Measurements from ENCODE around the gene ITGB5. TPM values are rescaled to one million over a fixed set of nuclear protein-coding genes. Genes with fewer than 3 reads are reported as not detected.

The ITGB5 gene
- total and polyA plus RNA-seq, 4 donors: 21.0 to 126 (median 43.7) TPM

DNA sequence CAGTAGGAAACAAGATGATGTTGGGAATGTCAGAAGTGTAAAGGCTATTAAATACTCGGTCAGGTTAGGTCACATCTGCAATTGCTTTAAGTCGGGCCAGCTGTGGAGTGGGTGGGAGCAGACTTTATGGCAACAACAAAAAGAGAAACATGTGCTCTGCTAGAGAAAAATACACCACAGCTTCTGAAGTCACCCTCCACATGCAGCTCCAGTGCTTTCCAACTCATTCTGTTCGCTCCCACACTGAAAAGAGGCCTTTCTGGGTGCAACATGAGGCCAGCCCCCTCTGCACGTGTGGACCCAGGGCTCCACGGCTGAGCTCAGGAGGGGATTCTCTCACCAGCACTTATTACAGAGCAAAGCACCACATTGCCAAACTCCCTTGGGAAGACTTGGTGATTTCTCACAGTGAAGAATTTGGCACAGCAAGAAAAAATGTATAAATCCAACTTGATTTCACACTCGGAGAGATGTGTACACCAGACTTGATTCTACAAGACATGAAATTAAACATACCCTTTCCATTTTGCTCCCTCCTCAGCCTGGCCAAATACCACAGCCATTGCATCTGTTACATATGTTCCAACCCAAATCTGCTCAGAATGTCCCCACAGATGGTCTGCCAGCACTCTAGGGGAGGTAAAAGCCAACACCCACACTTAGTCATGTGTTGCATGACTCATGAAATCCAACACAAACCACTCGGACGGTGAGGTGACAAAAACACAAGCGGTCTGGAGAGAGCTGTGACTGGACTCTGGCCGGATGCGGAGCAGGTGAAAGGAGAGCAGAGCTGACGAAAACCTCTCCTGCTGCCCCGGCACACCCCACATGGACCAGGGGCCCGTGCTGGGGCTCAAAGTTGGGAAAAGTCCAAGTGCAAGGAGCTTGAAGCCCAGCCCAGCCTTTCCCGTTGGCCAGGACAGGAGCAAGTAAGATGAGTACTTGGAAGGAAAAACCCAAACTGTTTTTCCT is 74.6 kb downstream of the ITGB5 start:
- Histone ChIP-seq H3K4me1 (ENCODE audit: control insufficient read depth in 5 of 5, insufficient read depth in 5 of 5, low read length in 5 of 5) (peaks cover 0 to 20% (median 11%) of the 10 kb centered on the region in 5 donors), H3K27ac (ENCODE audit: low read depth in 1 of 2, low read length in 1 of 2) (peak overlapping the region; percentile 68 to 78), H3K9ac (ENCODE audit: insufficient read depth in 1 of 2, low read length in 2 of 2) (no peak overlapping the region), H3K4me3 (no peak overlapping the region), H3K27me3 (ENCODE audit: control insufficient read depth in 3 of 3, insufficient read depth in 3 of 3, low read length in 2 of 3) (no peaks in the 10 kb centered on the region), H3K9me3 (ENCODE audit: control insufficient read depth in 4 of 4, insufficient read depth in 3 of 4, low read length in 3 of 4) (no peaks in the 10 kb centered on the region), H3K36me3 (ENCODE audit: control insufficient read depth in 4 of 4, insufficient read depth in 4 of 4, low read length in 4 of 4) (peaks cover 5 to 11% (median 9%) of the 10 kb centered on the region in 4 donors)
- 65 to 76% methylated on average over 15 of the region's 15 CpGs for WGBS, 2 donors
- DNase-seq (peak; percentile 51 to 77 (median 63)), ATAC-seq (ENCODE audit: insufficient read depth, low FRiP score) (peak; percentile 55)
- TF ChIP-seq, protein P1, sequence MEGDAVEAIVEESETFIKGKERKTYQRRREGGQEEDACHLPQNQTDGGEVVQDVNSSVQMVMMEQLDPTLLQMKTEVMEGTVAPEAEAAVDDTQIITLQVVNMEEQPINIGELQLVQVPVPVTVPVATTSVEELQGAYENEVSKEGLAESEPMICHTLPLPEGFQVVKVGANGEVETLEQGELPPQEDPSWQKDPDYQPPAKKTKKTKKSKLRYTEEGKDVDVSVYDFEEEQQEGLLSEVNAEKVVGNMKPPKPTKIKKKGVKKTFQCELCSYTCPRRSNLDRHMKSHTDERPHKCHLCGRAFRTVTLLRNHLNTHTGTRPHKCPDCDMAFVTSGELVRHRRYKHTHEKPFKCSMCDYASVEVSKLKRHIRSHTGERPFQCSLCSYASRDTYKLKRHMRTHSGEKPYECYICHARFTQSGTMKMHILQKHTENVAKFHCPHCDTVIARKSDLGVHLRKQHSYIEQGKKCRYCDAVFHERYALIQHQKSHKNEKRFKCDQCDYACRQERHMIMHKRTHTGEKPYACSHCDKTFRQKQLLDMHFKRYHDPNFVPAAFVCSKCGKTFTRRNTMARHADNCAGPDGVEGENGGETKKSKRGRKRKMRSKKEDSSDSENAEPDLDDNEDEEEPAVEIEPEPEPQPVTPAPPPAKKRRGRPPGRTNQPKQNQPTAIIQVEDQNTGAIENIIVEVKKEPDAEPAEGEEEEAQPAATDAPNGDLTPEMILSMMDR (IDR thresholded peaks at IDR 0.05; ENCODE audit: control extremely low read depth, extremely low read depth): no peak

DNA sequence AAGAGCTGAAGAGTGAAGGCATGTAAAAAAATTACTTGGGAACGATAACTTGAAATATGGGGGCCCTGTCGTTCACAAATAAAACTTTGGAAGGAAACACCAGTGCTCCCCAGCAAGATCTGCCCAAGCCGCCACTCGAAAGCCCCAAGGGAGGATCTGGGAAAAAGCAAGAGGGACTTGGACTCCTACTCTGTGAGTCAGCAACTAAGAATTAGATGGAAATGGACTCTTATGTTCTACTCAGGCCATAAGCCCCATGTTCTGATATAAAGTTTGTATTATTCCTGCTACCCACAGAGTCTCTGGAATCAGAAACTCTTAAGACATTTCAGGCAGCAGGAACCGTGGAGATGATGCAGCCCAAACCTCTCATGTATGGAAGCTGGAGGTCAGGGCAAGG is 75.7 kb downstream of the ITGB5 start:
- DNase-seq: no peak

DNA sequence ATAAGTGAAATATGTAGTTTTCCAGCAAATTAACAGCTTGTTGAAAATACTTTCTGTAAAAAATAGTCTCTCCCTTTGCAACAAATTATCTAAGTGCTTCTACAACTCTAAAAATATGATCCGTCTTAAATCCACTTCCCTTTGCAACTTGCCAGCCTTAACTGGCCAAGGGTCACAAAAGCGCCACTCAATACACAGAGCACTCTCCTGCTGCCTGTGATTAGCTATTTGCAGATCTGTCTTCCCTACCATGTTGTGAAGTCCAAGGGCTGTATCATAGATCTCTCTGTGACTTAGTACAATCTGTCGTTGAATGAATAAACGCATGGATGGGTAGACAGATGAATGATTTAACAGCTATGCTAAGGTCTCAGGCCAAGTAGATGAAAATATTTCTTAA is 76.2 kb downstream of the ITGB5 start:
- no peaks in the 10 kb centered on the region for H3K9me3 ChIP-seq (ENCODE audit: control insufficient read depth in 4 of 4, insufficient read depth in 3 of 4, low read length in 3 of 4)
- H3K27ac ChIP-seq (ENCODE audit: low read depth in 1 of 2, low read length in 1 of 2): peak overlapping the region in 1 of 2 donors; percentile 78
- H3K27me3 ChIP-seq (ENCODE audit: control insufficient read depth in 3 of 3, insufficient read depth in 3 of 3, low read length in 2 of 3): no peaks in the 10 kb centered on the region
- no peak overlapping the region for H3K4me3 ChIP-seq
- TF ChIP-seq, protein P1 (IDR thresholded peaks at IDR 0.05; ENCODE audit: control extremely low read depth, extremely low read depth): no peak
- no peak overlapping the region for H3K9ac ChIP-seq (ENCODE audit: insufficient read depth in 1 of 2, low read length in 2 of 2)
- WGBS, 2 donors: 78 to 91% methylated on average over 4 of the region's 4 CpGs
- H3K4me1 ChIP-seq (ENCODE audit: control insufficient read depth in 5 of 5, insufficient read depth in 5 of 5, low read length in 5 of 5): peaks cover 0 to 22% (median 12%) of the 10 kb centered on the region in 5 donors
- ATAC-seq (ENCODE audit: insufficient read depth, low FRiP score) (no peak), DNase-seq (no peak)
- peaks cover 0 to 11% (median 3%) of the 10 kb centered on the region in 4 donors for H3K36me3 ChIP-seq (ENCODE audit: control insufficient read depth in 4 of 4, insufficient read depth in 4 of 4, low read length in 4 of 4)

More for the DNA sequence above, 75.7 kb downstream of the ITGB5 start:
- H3K4me1 ChIP-seq (ENCODE audit: control insufficient read depth in 5 of 5, insufficient read depth in 5 of 5, low read length in 5 of 5): peaks cover 0 to 20% (median 11%) of the 10 kb centered on the region in 5 donors
- H3K27me3 ChIP-seq (ENCODE audit: control insufficient read depth in 3 of 3, insufficient read depth in 3 of 3, low read length in 2 of 3): no peaks in the 10 kb centered on the region
- ATAC-seq (ENCODE audit: insufficient read depth, low FRiP score): no peak
- peaks cover 0 to 11% (median 6%) of the 10 kb centered on the region in 4 donors for H3K36me3 ChIP-seq (ENCODE audit: control insufficient read depth in 4 of 4, insufficient read depth in 4 of 4, low read length in 4 of 4)
- peak overlapping the region in 1 of 2 donors; percentile 78 for H3K27ac ChIP-seq (ENCODE audit: low read depth in 1 of 2, low read length in 1 of 2)
- no peaks in the 10 kb centered on the region for H3K9me3 ChIP-seq (ENCODE audit: control insufficient read depth in 4 of 4, insufficient read depth in 3 of 4, low read length in 3 of 4)
- TF ChIP-seq, protein P1 (IDR thresholded peaks at IDR 0.05; ENCODE audit: control extremely low read depth, extremely low read depth): no peak
- no peak overlapping the region for H3K4me3 ChIP-seq
- 77 to 85% methylated on average over 5 of the region's 5 CpGs for WGBS, 2 donors
- H3K9ac ChIP-seq (ENCODE audit: insufficient read depth in 1 of 2, low read length in 2 of 2): no peak overlapping the region

All from lung (tissue), 12 donors.